SJCRH30 (cell line): ENCODE results near the gene KLK1. TPM values are rescaled to one million over a fixed set of nuclear protein-coding genes. Genes with fewer than 3 reads are reported as not detected.

Experiments used
- DNase-seq, 2 experiments: peaks; one replicate each; pipeline ENCODE4 v3.0.0-alpha.2; 2015 to 2020
- H3K27ac ChIP-seq: fragments of 250-450 bp; sonication (Bioruptor Pico); 2 replicates; pipeline ENCODE4 v1.5.1; 2020; ENCODE audit warnings: mild to moderate bottlenecking, moderate library complexity
- H3K27me3 ChIP-seq: fragments of 250-450 bp; sonication (Bioruptor Pico); 2 replicates; pipeline ENCODE4 v1.5.1; 2020; ENCODE audit warnings: mild to moderate bottlenecking, moderate library complexity
- H3K36me3 ChIP-seq: fragments of 250-450 bp; sonication (Bioruptor Pico); 2 replicates; pipeline ENCODE4 v1.5.1; 2020; ENCODE audit warnings: mild to moderate bottlenecking, moderate library complexity
- H3K4me1 ChIP-seq: fragments of 250-450 bp; sonication (Bioruptor Pico); 2 replicates; pipeline ENCODE4 v1.5.1; 2020; ENCODE audit warnings: mild to moderate bottlenecking, moderate library complexity
- H3K4me3 ChIP-seq: fragments of 250-450 bp; sonication (Bioruptor Pico); 2 replicates; pipeline ENCODE4 v1.5.1; 2020; ENCODE audit warnings: mild to moderate bottlenecking, moderate library complexity
- H3K9me3 ChIP-seq: fragments of 250-450 bp; sonication (Bioruptor Pico); replicated peaks from 2 replicates; pipeline ENCODE4 v1.5.1; 2020; ENCODE audit warnings: mild to moderate bottlenecking, moderate library complexity
- total RNA-seq: library from RNA; depleted of rRNA; stranded (reverse); fragments of >200 nt; shearing (Covaris generic); gene quantifications from 2 replicates; pipeline ENCODE4 v1.2.3, GENCODE V29; 2014

The KLK1 gene
- total RNA-seq, 1 experiment from 2014 or later, result 0.18 TPM

GRCh38 chr19:50830266-50831025, 6.9 kb upstream of the KLK1 start:
- H3K9me3 ChIP-seq, result no peaks in the 10 kb centered on the region
- H3K27ac ChIP-seq, result peak overlapping the region; percentile 16; the same call in 1 of the 2 replicates
- H3K4me3 ChIP-seq, result no peak overlapping the region
- H3K4me1 ChIP-seq, result peaks cover 20% of the 10 kb centered on the region
- H3K27me3 ChIP-seq, result no peaks in the 10 kb centered on the region
- H3K36me3 ChIP-seq, result no peaks in the 10 kb centered on the region
- DNase-seq, result peak; percentile 86 to 88

- Histone ChIP-seq H3K4me3 (no peak overlapping the region), H3K27ac (peak overlapping the region; percentile 16; the same call in 1 of the 2 replicates), H3K27me3 (no peaks in the 10 kb centered on the region), H3K4me1 (peaks cover 20% of the 10 kb centered on the region), H3K36me3 (no peaks in the 10 kb centered on the region), H3K9me3 (no peaks in the 10 kb centered on the region)
- DNase-seq, result no peak
Observed at GRCh38 chr19:50829801-50830200, 6.2 kb upstream of the KLK1 start.

GRCh38 chr19:50827476-50827875, 3.9 kb upstream of the KLK1 start:
- Histone ChIP-seq H3K27me3 (no peaks in the 10 kb centered on the region), H3K9me3 (no peaks in the 10 kb centered on the region), H3K4me3 (no peak overlapping the region), H3K27ac (no peak overlapping the region), H3K4me1 (peaks cover 30% of the 10 kb centered on the region), H3K36me3 (no peaks in the 10 kb centered on the region)
- DNase-seq, result no peak

DNA sequence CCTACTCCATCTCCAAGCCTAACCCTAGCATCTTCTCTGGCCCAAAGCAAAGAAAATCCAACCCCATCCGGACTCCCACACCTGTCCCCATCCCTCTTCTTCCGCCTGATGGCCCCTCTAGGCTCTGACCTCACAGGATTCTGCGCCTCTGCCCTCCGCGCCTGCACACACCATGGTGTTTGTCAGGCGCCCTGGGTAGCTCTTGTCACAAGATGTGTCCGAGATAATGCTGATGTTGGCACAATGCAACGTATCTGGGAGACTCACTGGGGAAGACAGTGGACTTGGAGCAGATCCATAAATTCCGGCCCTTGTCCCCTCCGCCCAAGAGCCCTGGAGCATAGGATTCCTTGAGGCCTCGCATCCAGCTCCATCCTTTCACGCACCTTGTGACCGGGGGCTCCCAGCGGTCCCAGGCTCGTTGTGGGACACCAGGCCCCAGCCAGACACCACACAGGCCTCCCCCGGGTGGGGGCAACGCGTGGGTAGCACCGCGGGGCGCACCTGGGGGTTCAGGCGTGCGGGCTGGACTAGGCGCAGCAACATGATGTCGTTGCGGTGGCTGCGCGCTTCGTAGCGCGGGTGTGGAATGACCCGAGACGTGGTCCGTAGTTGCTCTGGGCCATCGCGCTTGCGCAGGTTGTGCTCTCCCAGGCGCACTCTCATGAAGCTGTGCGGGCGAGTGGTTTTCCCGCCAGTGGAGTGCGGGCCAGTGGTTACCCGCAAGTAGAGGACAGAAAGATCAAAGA, 3.1 kb upstream of the KLK1 start:
- no peaks in the 10 kb centered on the region for H3K9me3 ChIP-seq
- H3K36me3 ChIP-seq, result no peaks in the 10 kb centered on the region
- no peak for DNase-seq
- H3K4me3 ChIP-seq, result no peak overlapping the region
- no peaks in the 10 kb centered on the region for H3K27me3 ChIP-seq
- no peak overlapping the region for H3K27ac ChIP-seq
- H3K4me1 ChIP-seq, result peaks cover 30% of the 10 kb centered on the region

DNA sequence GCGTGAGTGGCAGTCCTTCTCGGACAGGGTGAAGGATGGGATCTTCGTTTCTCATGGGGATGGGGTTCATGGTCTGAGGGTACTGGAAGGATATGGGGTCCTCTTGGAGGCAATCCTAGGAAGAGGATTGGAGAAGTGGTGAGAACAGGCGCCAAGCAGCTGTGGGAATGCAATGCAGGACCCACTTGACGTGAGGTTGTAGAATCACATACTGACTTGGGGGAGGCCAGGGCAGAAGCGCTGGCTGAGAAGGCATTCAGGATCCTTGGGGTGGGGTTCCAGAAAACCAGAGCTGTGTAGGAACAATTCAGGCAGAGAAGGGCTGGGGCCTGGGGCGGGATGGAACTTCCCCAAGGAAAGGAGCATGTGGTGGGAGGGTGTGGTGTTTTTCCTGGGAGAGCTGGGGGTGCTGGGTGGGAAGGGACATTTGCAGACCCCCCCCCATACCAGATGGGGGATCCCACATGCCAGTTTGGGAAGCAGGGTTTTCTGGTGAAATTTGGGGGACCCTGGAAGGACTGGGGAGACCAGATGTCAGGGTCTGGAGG, 852 bp downstream of the KLK1 start:
- Histone ChIP-seq H3K9me3 (no peaks in the 10 kb centered on the region), H3K27me3 (0 out of 2 replicates have a peak, but pooled peaks cover 3% of the 10 kb centered on the region), H3K4me1 (peaks cover 11% of the 10 kb centered on the region; the same call in 1 of the 2 replicates), H3K27ac (no peak overlapping the region), H3K36me3 (no peaks in the 10 kb centered on the region), H3K4me3 (no peak overlapping the region)
- DNase-seq, result no peak

DNA sequence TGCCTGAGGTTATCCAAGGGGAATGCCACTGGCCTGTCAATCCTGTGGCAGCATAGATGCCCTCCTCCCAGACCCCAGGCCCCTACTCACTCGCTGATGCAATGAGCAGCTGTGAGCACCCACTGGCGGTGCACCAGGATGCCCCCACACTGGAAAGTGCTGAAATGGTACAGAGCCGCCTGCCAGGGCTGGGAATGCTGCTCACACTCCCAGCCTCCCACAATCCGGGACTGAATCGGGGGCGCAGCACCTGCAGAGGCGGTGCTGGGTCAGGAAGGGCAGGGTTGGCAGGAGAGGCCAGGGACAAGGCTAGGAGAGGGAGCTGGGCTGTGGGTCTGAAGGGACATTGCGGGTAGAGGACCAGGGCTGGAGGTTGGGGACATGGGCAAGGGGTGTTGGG, 2.0 kb downstream of the KLK1 start:
- H3K27me3 ChIP-seq, result 0 out of 2 replicates have a peak, but pooled peaks cover 3% of the 10 kb centered on the region
- H3K4me1 ChIP-seq, result peaks cover 11% of the 10 kb centered on the region; the same call in 1 of the 2 replicates
- no peaks in the 10 kb centered on the region for H3K36me3 ChIP-seq
- H3K4me3 ChIP-seq, result no peak overlapping the region
- H3K27ac ChIP-seq, result no peak overlapping the region
- DNase-seq, result no peak
- H3K9me3 ChIP-seq, result no peaks in the 10 kb centered on the region

GRCh38 chr19:50821248-50821612, 2.4 kb downstream of the KLK1 start:
- 0 out of 2 replicates have a peak, but pooled peaks cover 3% of the 10 kb centered on the region for H3K27me3 ChIP-seq
- no peaks in the 10 kb centered on the region for H3K36me3 ChIP-seq
- H3K27ac ChIP-seq, result no peak overlapping the region
- no peaks in the 10 kb centered on the region for H3K9me3 ChIP-seq
- no peak for DNase-seq
- H3K4me1 ChIP-seq, result peaks cover 11% of the 10 kb centered on the region; the same call in 1 of the 2 replicates
- H3K4me3 ChIP-seq, result no peak overlapping the region

GRCh38 chr19:50820549-50821247, 2.9 kb downstream of the KLK1 start:
- DNase-seq, result no peak
- H3K9me3 ChIP-seq, result no peaks in the 10 kb centered on the region
- H3K36me3 ChIP-seq, result no peaks in the 10 kb centered on the region
- H3K4me1 ChIP-seq, result peaks cover 11% of the 10 kb centered on the region; the same call in 1 of the 2 replicates
- no peak overlapping the region for H3K4me3 ChIP-seq
- 0 out of 2 replicates have a peak, but pooled peaks cover 3% of the 10 kb centered on the region for H3K27me3 ChIP-seq
- H3K27ac ChIP-seq, result no peak overlapping the region

- no peaks in the 10 kb centered on the region for H3K36me3 ChIP-seq
- H3K27me3 ChIP-seq, result 0 out of 2 replicates have a peak, but pooled peaks cover 3% of the 10 kb centered on the region
- no peak overlapping the region for H3K4me3 ChIP-seq
- DNase-seq, result no peak
- H3K4me1 ChIP-seq, result peaks cover 11% of the 10 kb centered on the region; the same call in 1 of the 2 replicates
- H3K9me3 ChIP-seq, result no peaks in the 10 kb centered on the region
- H3K27ac ChIP-seq, result no peak overlapping the region
Observed at GRCh38 chr19:50820086-50820485, 3.5 kb downstream of the KLK1 start.

GRCh38 chr19:50819636-50820035, 4.0 kb downstream of the KLK1 start:
- no peak for DNase-seq
- no peak overlapping the region for H3K4me3 ChIP-seq
- peaks cover 11% of the 10 kb centered on the region; the same call in 1 of the 2 replicates for H3K4me1 ChIP-seq
- H3K9me3 ChIP-seq, result no peaks in the 10 kb centered on the region
- H3K36me3 ChIP-seq, result no peaks in the 10 kb centered on the region
- 0 out of 2 replicates have a peak, but pooled peaks cover 3% of the 10 kb centered on the region for H3K27me3 ChIP-seq
- no peak overlapping the region for H3K27ac ChIP-seq

GRCh38 chr19:50818859-50819472, 4.6 kb downstream of the KLK1 start:
- no peaks in the 10 kb centered on the region for H3K36me3 ChIP-seq
- H3K4me1 ChIP-seq, result peaks cover 6% of the 10 kb centered on the region; the same call in 1 of the 2 replicates
- DNase-seq, result no peak
- H3K4me3 ChIP-seq, result no peak overlapping the region
- 0 out of 2 replicates have a peak, but pooled peaks cover 3% of the 10 kb centered on the region for H3K27me3 ChIP-seq
- H3K27ac ChIP-seq, result no peak overlapping the region
- no peaks in the 10 kb centered on the region for H3K9me3 ChIP-seq

DNA sequence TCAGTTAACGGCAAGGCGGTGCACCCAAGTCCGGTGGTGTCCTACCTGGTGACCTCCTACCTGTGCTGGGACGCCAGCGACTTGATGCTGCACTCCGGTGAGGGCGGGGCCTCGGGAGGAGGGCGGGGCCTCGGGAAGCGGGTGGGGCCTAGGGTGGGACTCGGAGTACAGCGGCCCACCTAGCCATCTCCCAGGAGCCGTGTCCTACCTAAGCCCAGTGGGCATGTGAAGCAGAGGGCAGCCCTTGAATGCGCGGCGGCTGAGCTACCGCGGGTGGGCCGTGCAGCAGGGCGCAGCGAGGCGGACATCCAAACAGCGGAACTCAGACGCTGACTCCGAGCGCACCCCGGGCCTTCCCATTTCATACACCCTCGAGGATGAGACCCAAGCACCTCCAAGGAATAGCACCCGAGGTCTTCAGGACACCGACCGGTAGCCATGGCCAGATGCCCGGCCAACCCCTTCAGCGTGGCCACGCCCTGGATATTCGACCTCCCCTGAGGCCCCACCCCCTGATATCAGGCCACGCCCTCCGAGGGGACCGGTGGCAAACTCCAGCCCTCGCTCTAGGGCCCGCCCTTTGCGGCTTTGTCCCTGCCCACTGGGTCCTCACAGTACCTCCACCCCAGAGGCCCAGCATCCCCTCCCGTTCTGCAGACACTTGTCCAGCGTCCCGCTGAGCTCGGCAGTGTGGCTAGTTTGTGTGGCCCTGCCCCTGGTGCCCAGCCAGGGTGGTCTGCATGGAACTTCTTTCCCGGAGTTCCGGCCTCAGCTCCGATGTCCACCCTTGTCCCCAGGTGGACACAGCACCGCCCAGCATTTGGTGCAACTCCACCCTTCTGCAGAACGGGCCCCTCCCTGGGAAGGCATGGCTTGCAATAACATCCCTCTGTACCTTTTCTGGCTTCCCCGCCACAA, 5.4 kb downstream of the KLK1 start:
- DNase-seq, result no peak
- H3K27ac ChIP-seq, result no peak overlapping the region
- no peaks in the 10 kb centered on the region for H3K9me3 ChIP-seq
- no peaks in the 10 kb centered on the region for H3K36me3 ChIP-seq
- H3K4me1 ChIP-seq, result no peaks in the 10 kb centered on the region; the same call in 1 of the 2 replicates
- H3K4me3 ChIP-seq, result no peak overlapping the region
- H3K27me3 ChIP-seq, result 0 out of 2 replicates have a peak, but pooled peaks cover 3% of the 10 kb centered on the region

DNA sequence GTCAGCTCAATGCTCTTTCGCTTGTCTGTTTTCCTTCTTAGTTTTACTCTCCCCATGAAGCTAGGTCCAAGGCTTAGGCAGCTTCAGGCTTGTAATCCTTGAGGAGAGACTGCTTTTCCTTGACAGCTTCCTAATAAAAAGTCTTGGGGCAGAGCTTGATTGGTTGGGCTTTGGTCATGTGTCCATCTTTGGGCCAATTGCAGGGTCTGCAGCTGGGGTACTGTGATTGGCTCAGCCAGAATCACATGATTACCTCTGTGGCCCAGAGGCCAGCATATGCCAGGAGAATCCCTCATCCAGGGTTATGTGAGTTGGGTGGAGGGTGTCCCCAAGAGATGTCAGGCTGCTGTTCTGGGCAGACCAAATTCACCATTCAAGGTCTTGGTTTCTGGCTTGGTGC, 8.1 kb downstream of the KLK1 start:
- H3K27ac ChIP-seq, result no peak overlapping the region
- no peaks in the 10 kb centered on the region for H3K9me3 ChIP-seq
- no peaks in the 10 kb centered on the region for H3K36me3 ChIP-seq
- no peak for DNase-seq
- H3K4me3 ChIP-seq, result no peak overlapping the region
- 0 out of 2 replicates have a peak, but pooled peaks cover 1% of the 10 kb centered on the region for H3K27me3 ChIP-seq
- H3K4me1 ChIP-seq, result no peaks in the 10 kb centered on the region
